Activated CD8-positive, alpha-beta memory T cell treated with anti-CD3 and anti-CD28 coated beads for 36 hours (primary cell): ENCODE measurements around the gene PACRG. TPM values are rescaled to one million over a fixed set of nuclear protein-coding genes. Genes with fewer than 3 reads are reported as not detected.

Source experiments
- CTCF ChIA-PET: fragments of 350-600 bp; sonication (Branson Sonifier 250); formaldehyde crosslinking; loops from one replicate; lab custom pipeline; 2021; ENCODE audit warnings: antibody characterized with exemption; lab: Charles Lee
- POLR2A ChIA-PET: fragments of 350-600 bp; sonication (Branson Sonifier 250); formaldehyde crosslinking; loops from one replicate; lab custom pipeline; 2021; ENCODE audit warnings: antibody characterized with exemption; lab: Charles Lee
- total RNA-seq, 2 experiments: library from RNA; stranded (reverse); gene quantifications; one replicate each; pipeline ENCODE4 v1.2.3, GENCODE V29; 2021

The PACRG gene
- total RNA-seq, 2 experiments from 2014 or later, result not detected

DNA sequence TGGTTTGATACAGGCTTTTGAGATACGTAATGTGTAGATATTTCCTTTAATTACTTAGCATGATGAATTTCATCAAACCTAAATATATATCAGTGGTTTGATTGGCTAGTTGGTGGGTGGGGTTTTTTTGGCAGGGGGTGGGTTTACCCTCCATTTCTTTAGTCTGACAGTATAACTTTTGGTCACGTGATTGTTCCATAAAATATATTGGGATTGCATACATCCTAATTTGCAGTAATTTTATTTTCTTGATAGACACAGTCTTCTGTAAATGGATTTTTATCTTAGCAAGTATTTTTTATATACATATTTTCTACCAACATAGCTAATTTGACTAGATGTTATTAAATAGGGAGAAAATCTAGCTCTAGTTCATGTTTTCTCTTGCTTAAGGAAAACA, 509.3 kb downstream of the PACRG start:
- CTCF ChIA-PET, result no interaction called here
- POLR2A ChIA-PET, result no interaction called here

DNA sequence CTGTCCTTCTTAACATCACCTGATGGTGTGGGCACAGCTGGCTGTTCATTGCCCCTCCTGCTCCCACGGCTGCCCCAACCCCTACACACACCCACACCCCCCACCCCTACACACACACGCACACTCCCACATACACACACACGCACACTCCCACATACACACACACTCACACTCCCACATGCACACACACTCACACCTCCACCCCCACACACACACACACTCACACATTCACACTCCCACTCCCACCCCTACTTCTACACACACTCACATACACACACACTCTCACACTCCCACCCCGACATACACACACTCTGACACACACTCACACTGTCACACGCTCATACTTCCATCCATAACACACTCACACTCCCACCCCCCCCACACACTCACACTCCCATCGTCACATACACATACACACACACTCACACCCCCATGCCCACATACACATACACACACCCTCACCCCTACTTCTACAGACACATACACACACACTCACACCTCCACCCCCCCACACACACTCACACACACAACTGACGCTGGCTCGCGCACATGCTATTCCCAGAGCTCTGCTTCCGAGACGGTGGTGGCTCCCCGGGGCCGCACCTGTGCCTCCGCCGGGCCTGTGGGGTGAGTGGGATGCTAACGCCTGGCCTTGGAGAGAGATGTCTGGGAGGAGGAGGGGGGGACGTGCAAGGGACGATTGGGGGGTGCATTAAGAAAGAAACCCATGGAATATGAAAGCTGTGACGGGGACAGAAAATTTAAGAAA, 512.0 kb downstream of the PACRG start:
- CTCF ChIA-PET, result no interaction called here
- POLR2A ChIA-PET, result no interaction called here

DNA sequence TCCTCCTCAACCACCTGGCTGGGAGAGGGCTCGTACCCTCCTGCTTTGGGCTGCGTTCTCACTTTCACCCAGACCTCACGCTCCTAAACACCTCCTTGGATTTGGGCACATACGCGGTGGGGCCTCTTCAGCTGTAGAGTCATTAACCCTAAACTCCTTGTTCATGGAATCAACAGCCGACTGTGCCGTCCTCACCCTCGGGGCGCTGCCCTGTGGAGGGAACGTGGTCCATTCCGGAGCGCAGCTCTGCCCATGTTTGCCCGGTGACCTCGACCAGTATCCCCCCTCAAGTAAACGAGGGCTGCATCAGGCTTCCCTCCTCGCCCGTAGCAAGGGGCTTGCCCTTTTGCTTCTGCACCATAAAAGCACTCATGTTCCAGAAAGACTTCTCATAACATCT, 512.8 kb downstream of the PACRG start:
- CTCF ChIA-PET, result no interaction called here

DNA sequence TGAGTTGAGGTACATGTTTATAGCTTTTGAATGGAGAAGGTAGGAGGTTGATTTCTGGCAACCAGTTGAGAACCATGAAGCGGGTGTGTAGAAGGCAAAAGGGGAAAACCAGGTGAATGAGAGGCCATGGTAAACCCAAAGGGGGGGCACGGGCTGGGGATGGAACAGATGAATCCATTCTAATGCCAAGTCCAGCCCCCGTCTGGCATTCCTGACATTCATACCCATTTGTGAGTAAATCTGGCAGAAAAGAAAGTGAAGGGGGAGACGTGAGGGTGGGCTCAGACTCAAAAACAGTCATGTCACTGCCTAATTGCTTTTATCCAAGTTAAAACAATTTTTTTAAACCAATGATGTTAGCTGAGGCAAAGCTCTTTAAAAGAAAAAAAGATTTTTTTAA, 513.9 kb downstream of the PACRG start:
- ChIA-PET POLR2A (no interaction called here), CTCF (no interaction called here)

More for the DNA sequence above, 512.8 kb downstream of the PACRG start:
- POLR2A ChIA-PET, result no interaction called here

DNA sequence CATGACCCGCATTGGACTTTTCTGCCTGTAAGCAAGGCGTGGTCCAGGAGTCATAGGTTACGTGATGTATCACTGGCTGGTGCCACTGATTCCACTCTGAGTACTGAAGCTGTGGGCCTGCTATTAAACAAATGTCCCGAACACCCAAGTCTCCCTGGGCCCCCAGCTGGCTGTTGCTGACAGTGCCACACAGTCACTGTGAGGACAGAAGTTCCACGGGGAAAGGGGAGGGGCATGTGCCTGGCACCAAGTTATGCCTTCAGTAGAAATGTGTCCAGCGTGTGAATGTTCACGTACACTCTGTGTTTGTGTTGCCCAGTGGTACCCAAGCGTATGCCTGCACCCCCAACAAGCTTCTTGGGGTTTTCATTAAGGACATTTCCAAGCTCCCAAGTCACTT, 515.3 kb downstream of the PACRG start:
- CTCF ChIA-PET, result no interaction called here
- POLR2A ChIA-PET, result no interaction called here

DNA sequence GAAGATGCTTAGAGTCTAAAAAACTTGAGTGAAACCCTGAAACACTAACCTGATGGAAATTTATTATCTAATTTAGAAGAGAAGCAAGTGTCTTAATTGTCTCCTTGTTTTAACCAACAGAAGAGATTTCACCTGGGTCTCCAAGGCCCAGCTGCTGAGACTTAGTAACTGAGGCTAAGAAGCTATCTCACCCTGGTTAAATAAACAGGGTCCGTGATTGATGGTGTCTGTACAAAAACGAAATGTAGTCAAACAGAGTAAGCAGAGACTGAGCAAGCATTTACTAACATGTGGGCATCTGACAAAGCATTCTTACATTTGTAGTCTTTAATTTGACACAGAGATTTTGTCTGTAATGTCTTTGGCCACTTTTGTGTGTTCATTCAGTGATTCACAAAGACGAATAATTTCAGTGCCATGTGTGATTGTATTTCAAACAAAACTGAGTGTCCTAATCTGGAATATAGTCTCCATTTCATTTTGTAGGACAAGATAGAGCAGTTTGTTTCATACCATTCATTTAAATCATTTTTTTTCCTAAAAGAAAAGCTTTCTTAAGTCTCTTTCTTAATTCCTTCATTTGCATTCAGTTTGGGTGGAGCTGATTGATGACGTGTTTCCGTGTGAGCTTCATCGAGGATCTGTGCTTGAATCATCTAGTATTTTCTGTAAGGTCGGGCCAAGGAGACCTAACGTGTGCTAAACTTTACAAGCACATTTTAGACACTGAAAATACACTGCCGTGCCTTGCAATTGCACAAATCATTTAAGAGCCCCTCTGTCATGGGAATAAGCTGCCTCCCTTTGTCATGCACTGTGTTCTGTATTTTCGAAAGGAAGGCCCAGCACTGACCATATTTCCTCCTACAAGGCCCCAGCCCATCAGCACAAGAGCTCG, 516.2 kb downstream of the PACRG start:
- ChIA-PET POLR2A (no interaction called here), CTCF (no interaction called here)

DNA sequence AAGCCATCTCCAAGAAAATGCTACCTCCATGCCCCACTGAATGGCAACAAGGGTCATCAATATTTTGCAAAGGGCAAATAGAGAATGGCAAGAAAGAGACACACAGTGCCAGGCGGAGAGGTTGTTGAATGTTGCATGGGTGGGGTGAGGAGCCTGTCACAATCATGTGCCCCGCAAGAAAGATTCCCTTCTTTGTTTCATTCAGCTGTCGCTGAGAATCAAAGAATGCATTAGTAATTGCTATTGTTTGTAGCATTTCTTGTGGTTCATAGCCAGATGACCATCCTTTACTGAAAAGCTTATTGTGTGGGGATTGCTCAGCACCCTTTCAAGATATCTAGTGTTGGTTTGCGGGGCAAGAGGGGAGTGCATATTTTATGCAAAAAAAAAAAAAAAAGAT, 520.3 kb downstream of the PACRG start:
- CTCF ChIA-PET, result no interaction called here
- POLR2A ChIA-PET, result no interaction called here

DNA sequence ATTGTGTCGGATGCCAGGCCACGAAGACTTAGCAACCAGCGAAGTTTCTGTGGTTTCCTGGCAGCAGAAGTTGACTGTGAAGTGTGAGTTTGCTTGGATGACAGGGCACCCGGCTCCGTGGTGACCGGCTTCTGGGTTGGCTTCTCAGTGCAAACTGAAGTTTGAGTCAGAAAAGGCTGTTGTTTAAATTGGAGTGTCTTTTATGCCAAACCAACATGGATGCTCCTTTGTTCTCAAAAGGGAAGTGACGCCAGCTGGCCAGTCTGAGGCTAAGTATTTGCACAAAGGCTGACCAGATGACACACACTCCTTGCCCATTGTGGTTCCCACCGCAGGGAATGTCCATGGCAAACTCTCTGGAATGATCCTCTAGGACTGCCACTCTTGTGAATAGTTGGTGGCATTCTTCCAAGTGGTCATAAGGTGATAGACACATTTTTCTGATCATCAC, 521.9 kb downstream of the PACRG start:
- ChIA-PET CTCF (no interaction called here), POLR2A (no interaction called here)

DNA sequence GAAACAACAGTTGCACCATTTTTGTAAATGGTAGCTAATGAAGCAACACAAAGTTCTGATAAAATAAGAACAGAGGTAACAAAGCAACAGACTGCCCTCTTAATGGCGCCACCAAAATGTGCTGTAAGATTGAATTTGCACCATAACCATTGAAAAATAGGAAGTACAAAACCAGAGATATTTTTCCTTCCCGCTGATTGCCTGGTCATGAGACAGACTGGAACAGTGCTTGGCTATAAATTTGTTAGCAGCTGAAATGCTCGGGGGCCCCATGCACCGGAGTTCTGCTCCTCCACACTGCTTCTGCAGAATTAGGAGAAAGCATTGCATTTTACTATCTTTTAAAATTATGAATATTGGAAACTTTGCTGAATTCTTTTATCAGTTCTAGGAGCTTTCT, 522.3 kb downstream of the PACRG start:
- ChIA-PET CTCF (no interaction called here), POLR2A (no interaction called here)

DNA sequence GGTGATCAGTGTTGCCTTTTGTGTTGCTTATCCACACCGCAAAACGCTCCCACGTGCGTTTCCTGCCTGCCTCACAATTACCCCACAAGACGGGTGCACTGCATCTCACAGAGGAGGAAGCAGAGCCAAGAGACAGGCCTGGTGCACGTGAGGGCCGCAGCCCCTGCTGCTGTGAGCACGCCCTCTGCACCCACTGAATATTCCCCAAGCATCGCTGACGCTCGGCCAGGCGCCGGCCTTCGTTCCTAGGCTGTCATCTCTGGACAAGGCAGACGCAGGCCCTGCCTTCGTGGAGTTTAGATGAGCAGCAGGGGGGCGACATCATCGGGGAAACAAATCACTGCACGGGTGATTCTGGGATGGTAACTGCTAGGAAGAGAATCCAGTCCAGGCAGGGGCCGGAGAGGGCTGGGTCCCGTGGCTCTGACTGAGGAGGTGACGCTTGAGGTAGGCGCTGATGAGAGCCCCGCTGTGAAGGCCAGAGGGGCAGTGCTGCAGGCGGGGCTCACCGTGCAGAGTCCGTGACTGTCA, 524.4 kb downstream of the PACRG start:
- ChIA-PET POLR2A (no interaction called here), CTCF (no interaction called here)

DNA sequence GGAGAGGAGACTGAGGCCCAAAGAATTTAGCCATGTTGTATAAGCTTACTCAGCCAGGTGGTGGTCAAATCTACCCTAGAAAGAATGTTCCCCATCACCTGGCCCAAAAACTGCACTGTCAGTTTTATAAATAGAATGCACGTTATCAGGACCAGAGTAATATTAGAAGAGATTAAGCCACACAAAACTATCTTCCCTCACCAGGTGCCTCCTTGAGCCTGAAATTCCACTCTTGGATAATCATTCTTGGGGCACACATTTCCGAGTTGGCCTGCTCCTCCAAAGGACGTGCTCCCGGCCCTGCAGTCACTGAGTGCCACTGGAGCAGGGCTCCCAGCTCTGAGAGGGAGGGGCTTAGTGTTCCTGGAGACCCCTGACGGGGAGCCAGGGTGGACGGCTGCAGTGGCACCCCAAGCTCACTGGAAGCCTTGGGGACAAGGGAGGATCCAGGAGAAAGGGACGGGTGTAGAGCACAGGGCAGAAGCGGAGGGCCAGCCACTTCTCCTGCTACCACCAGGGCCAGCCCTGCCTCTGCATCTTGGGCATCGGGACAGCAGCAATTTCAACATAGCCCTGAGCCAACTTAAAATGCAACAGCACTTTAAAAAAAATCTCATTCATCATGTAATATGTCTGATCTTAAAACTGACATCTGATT, 525.9 kb downstream of the PACRG start:
- ChIA-PET CTCF (no interaction called here), POLR2A (no interaction called here)

DNA sequence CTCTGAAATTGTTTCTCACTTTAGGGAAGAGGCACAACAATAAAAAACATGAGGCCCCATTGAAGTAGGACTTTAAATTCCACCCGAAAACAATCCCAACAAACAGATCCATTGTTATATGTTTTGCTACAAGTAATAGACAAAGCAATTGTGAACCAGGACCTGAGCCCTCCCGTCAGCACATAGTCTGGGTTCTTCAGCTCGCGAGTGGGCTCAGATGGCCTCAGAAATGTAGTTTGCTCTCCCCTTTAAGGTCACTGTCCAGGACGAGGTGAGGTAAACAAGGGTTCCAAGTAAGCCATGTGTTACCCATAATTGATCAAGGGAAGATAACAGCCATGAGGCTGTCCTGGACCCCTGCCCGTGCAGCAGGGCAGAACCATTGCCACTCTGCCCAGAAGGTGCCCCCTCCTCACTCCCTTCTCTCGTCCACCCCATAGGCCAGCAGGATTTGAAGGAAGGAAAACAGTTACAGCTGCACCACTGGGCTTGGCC, 526.6 kb downstream of the PACRG start:
- ChIA-PET CTCF (no interaction called here), POLR2A (no interaction called here)

DNA sequence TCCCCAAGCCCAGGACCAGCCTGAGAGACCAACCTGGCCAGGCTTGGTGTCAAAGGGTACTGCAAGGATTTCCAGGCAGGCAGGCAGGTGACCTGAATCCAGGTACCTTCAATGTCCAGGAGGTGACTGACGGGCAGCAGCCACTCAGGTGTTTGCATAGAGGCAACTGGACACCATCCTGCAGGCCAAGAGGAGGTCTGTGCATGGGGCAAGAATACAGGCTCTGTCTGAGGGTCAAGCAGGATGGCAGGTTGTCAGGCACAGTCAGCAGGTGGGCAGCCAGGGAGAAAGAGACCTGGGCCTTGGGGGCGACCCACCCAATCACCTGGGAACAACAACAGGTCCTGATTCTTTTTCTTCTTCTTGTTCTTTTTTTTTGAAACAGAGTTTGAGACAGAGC, 527.5 kb downstream of the PACRG start:
- CTCF ChIA-PET, result no interaction called here
- POLR2A ChIA-PET, result no interaction called here

DNA sequence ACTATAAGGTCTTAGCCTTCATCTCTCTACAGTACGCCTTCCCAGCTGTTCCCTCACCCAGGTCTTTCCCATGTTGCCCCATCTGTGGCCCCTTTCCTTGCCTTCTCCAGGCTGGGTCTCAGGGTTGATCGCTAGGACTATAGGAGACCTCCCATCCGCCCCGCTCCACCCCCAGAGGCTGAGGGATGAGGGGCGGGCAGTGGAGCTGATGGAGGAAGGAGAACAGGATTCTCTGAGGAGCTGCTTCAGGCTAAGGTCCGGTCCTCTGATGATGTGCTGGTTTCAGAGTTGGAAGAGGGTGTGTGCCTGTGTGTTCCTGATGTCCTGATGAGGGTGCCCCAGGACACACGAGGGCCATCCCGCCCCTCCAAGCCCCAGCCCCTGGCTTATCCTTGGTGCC, 531.9 kb downstream of the PACRG start:
- POLR2A ChIA-PET, result no interaction called here
- CTCF ChIA-PET, result no interaction called here

DNA sequence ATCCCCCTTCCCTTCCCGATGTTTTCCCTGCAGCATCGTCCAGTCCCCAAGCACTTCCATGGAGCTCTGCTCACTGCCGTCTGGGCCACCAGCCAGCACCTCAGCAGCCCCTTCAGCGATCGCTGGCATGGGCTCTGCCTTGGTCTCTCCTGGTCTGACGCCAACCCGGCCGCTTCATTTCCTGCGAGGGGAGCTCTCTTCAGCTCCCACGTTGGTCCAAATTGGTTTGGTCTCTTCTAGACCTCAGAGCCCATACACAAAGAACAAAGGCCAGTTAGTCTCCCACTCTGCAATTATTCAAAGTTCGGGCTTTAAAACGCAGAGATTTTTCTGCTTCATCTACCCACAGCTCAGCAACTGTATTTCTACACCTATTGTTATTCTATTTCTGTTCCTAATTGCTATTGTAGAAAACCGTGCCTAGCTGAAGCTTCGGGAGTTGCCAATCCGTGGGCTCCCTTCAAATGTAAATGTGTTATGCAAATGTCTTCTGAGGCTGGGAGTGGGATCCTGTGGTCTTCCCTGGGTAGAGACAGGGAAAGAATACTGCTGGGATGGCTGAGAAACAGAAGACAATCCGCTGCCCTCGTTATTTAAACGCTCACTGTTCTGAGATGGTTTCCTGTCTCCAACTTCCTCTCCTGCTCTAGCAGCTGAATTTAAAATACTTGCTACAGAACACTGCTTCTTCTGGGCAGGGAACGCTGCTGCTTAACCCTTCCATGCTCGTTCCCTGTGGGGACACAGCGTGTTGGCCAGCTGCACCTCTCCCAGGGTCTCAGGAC, 532.5 kb downstream of the PACRG start:
- ChIA-PET POLR2A (no interaction called here), CTCF (interaction anchor here (0.6 kb wide), 1 partner anchor 162 kb away, joined by 3 read pairs; no protein-coding TSS in a partner anchor)

DNA sequence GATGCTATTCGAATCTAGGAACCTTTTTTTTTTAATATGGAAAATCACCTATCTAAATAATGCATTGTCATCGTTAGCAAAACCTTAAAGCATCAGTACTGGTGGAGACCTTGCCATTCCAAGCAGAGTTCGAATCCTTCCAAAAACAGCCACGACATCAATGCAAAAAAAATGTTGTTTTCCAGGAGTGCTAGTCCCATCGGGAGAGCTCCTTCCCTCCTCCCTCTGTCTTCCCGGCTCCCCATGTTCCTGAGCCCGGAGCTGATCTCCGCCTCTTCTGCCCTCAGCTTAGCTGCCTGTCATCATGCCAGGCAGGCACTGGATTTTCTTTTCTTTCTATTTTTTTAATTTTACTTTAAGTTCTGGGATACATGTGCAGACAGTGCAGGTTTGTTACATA, 533.1 kb downstream of the PACRG start:
- CTCF ChIA-PET, result interaction anchor here (0.6 kb wide), 1 partner anchor 161 kb away, joined by 3 read pairs; no protein-coding TSS in a partner anchor
- POLR2A ChIA-PET, result no interaction called here

DNA sequence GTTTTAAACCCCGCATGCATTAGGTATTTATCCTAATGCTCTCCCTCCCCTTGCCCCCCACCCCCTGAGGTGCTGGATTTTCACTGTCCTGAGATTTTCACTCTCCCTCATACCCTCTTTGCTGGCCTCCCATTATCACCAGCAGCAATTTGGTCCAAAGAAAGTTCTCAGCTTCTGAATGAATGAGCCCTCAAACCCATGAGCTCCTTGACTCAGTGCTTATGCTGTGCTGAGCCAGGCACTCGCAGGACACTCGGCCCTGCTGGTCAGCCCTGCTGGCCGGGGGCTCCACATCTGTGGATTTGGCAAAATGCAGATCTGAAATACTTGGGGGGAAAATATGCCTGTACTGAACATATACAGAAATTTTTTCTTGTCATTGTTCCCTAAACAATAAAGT, 533.6 kb downstream of the PACRG start:
- POLR2A ChIA-PET, result no interaction called here

DNA sequence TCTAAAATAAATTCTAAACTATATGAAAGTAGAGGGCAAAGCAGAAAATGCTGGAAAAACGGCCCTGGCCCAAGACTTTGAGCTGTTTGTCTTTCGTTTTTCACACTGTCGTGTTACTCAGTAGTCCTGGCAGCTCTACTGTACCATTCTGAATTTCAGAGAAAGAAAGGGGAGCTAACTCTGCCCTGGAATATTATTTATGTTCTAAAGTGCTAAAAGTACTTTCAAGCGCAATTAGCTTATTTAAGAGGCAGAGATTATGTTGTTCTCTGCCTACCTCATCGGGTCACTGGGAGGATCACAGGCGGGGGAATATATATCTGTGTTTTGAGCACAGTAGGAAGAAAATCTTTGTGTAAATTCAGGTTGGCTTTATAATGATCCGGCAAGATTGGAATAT, 534.3 kb downstream of the PACRG start:
- POLR2A ChIA-PET, result no interaction called here
- CTCF ChIA-PET, result no interaction called here

More for the DNA sequence above, 533.6 kb downstream of the PACRG start:
- CTCF ChIA-PET, result no interaction called here

DNA sequence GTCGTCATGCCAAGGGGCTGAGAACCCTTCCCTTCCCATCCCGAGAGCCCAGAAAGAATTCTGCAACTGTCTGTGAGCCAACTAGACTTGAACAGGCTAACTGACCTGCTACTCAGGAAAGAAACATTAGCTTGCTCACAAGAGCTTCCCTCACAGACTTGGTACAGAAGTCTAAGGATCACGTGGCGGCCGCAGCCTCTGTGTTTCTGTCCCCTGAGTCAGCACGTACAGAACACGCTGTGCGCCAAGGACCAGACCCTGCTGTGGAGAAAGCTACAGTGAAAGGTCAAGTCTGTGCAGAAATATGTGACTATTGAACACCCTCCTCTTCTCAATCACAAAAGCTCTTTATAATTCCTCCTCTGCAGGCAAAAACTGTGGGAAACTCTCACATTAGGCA, 535.4 kb downstream of the PACRG start:
- ChIA-PET CTCF (no interaction called here), POLR2A (no interaction called here)
